NCI-H1694 (cell line): ENCODE measurements around the gene EIF3F.
A peak's percentile ranks its signal among the peaks of the same experiment; 100 is the strongest.
"Not testable (repeated sequence)": the region's sequence is repeated elsewhere in the genome, so short reads cannot be mapped to it uniquely, and the experiment has no call there.

Experiments used
- DNase-seq: peaks from one replicate; lab custom pipeline; 2025; lab: John Stamatoyannopoulos, UW

The EIF3F gene

GRCh38 chr11:7986768-7987559, at the start of gene EIF3F:
Gene EIF3F, plus strand, starts transcription at chr11:7987337. Its CDS starts 16 bp downstream, at chr11:7987353.
- DNase-seq: peak; percentile 99

GRCh38 chr11:7941146-7941545, 46.0 kb upstream of the EIF3F start:
- no peak for DNase-seq

- no peak for DNase-seq
Measured at GRCh38 chr11:7941608-7942007, 45.5 kb upstream of the EIF3F start, which contains the start of gene OR10A3. Gene OR10A3, minus strand, starts transcription at chr11:7941708. Its CDS starts 2,188 bp downstream, at chr11:7939520.

GRCh38 chr11:7944123-7944522, 43.0 kb upstream of the EIF3F start:
- DNase-seq: no peak

- DNase-seq: no peak
Measured at GRCh38 chr11:7949934-7950333, 37.2 kb upstream of the EIF3F start.

GRCh38 chr11:7955191-7955590, 31.9 kb upstream of the EIF3F start:
- no peak for DNase-seq

- no peak for DNase-seq
Measured at GRCh38 chr11:7964261-7964660, 22.9 kb upstream of the EIF3F start.

GRCh38 chr11:7964873-7965272, 22.3 kb upstream of the EIF3F start:
- no peak for DNase-seq

GRCh38 chr11:7965386-7965785, 21.8 kb upstream of the EIF3F start, which contains the start of gene NLRP10:
Gene NLRP10, minus strand, starts transcription at chr11:7965447. Its CDS starts 1,952 bp downstream, at chr11:7963495.
- no peak for DNase-seq

GRCh38 chr11:7967097-7967496, 20.0 kb upstream of the EIF3F start:
- DNase-seq: no peak

- no peak for DNase-seq
Measured at GRCh38 chr11:7967826-7968225, 19.3 kb upstream of the EIF3F start.

- no peak for DNase-seq
Measured at GRCh38 chr11:7968686-7969085, 18.5 kb upstream of the EIF3F start.

GRCh38 chr11:7969756-7970646, 17.1 kb upstream of the EIF3F start:
- DNase-seq: no peak

- no peak for DNase-seq
Measured at GRCh38 chr11:7971846-7972245, 15.3 kb upstream of the EIF3F start.

- no peak for DNase-seq
Measured at GRCh38 chr11:7973011-7973410, 14.1 kb upstream of the EIF3F start.

GRCh38 chr11:7974668-7975067, 12.5 kb upstream of the EIF3F start:
- DNase-seq: no peak

- no peak for DNase-seq
Measured at GRCh38 chr11:7977232-7977917, 9.8 kb upstream of the EIF3F start.

- DNase-seq: no peak
Measured at GRCh38 chr11:7981619-7982157, 5.4 kb upstream of the EIF3F start.

GRCh38 chr11:7982582-7983119, 4.5 kb upstream of the EIF3F start:
- no peak for DNase-seq

GRCh38 chr11:7983832-7984590, 3.1 kb upstream of the EIF3F start:
- no peak for DNase-seq

- not testable (repeated sequence) for DNase-seq
Measured at GRCh38 chr11:7987560-7987883, 385 bp downstream of the EIF3F start.
